Hepatocyte (in vitro differentiated cells): ENCODE measurements around the gene INTU. TPM values are rescaled to one million over a fixed set of nuclear protein-coding genes. Genes with fewer than 3 reads are reported as not detected.

Experiments
- DNase-seq: peaks from one replicate; pipeline ENCODE4 v3.0.0-alpha.2; 2016; ENCODE audit warnings: low spot score
- H2AFZ ChIP-seq: fragments of 200-600 bp; sonication (generic); 2 replicates; pipeline ENCODE4 v1.6.0; 2016; ENCODE audit warnings: antibody characterized with exemption, mild to moderate bottlenecking
- H3K27ac ChIP-seq: fragments of 200-600 bp; sonication (generic); 2 replicates; pipeline ENCODE4 v1.5.1; 2016; ENCODE audit warnings: mild to moderate bottlenecking
- H3K27me3 ChIP-seq: fragments of 200-600 bp; sonication (generic); 2 replicates; pipeline ENCODE4 v1.6.1; 2016
- H3K36me3 ChIP-seq: fragments of 200-600 bp; sonication (generic); replicated peaks from 2 replicates; pipeline ENCODE4 v1.5.1; 2016; ENCODE audit warnings: low read depth; ENCODE audit not compliant: insufficient read depth
- H3K4me1 ChIP-seq: fragments of 200-600 bp; sonication (generic); 2 replicates; pipeline ENCODE4 v1.5.1; 2016; ENCODE audit warnings: mild to moderate bottlenecking, moderate library complexity; ENCODE audit not compliant: insufficient read depth
- H3K4me2 ChIP-seq: fragments of 200-600 bp; sonication (generic); 2 replicates; pipeline ENCODE4 v1.6.0; 2016
- H3K4me3 ChIP-seq: fragments of 200-600 bp; sonication (generic); 2 replicates; pipeline ENCODE4 v1.5.1; 2016; ENCODE audit warnings: mild to moderate bottlenecking
- H3K79me2 ChIP-seq: fragments of 200-600 bp; sonication (generic); 2 replicates; pipeline ENCODE4 v1.6.0; 2017; ENCODE audit warnings: mild to moderate bottlenecking
- H3K9me2 ChIP-seq: fragments of 200-600 bp; sonication (generic); replicated peaks from 2 replicates; pipeline ENCODE4 v1.6.0; 2017; ENCODE audit warnings: mild to moderate bottlenecking; ENCODE audit not compliant: insufficient read depth
- H3K9me3 ChIP-seq: fragments of 200-600 bp; sonication (generic); 2 replicates; pipeline ENCODE4 v1.5.1; 2016; ENCODE audit warnings: low read depth, mild to moderate bottlenecking
- H4K20me1 ChIP-seq: fragments of 200-600 bp; sonication (generic); 2 replicates; pipeline ENCODE4 v1.6.0; 2016; ENCODE audit warnings: mild to moderate bottlenecking; ENCODE audit not compliant: insufficient read depth, poor library complexity, severe bottlenecking
- EZH2 ChIP-seq: fragments of 200-600 bp; sonication (generic); IDR thresholded peaks from 2 replicates; pipeline ENCODE4 v1.6.1; 2016; ENCODE audit warnings: antibody characterized with exemption, mild to moderate bottlenecking, borderline replicate concordance
- EZH2phosphoT487 ChIP-seq: fragments of 200-600 bp; sonication (generic); IDR thresholded peaks from one replicate; pipeline ENCODE4 v1.6.1; 2018; ENCODE audit warnings: antibody characterized with exemption, mild to moderate bottlenecking, low read depth, moderate library complexity; ENCODE audit not compliant: unreplicated experiment, severe bottlenecking
- whole genome bisulfite sequencing: methylation state at CpG from one replicate; pipeline ENCODE4 v1.1.6; 2016; ENCODE audit warnings: low lambda C conversion rate; ENCODE audit errors: missing lambda C conversion rate; 5-methylcytosine and 5-hydroxymethylcytosine counted together
- polyA plus RNA-seq: library from polyadenylated mRNA; unstranded; fragments of >200 nt; fragmentation: Nextera tagmentation; extraction: Ambion mirVana; gene quantifications from 2 replicates; pipeline ENCODE4 v1.2.1, GENCODE V29; 2016
- total RNA-seq: library from RNA; depleted of rRNA; stranded (reverse); fragments of >200 nt; gene quantifications from 2 replicates; pipeline ENCODE4 v1.2.3, GENCODE V29; 2014
- TF ChIP-seq, protein P1 (sequence below): fragments of 200-600 bp; sonication (generic); IDR thresholded peaks from 2 replicates; pipeline ENCODE4 v1.5.1; 2016; ENCODE audit warnings: antibody characterized with exemption, mild to moderate bottlenecking; ENCODE audit not compliant: poor library complexity

Gene INTU
- total and polyA plus RNA-seq, 2 experiments from 2014 or later = 2.3 to 9.2 TPM

DNA sequence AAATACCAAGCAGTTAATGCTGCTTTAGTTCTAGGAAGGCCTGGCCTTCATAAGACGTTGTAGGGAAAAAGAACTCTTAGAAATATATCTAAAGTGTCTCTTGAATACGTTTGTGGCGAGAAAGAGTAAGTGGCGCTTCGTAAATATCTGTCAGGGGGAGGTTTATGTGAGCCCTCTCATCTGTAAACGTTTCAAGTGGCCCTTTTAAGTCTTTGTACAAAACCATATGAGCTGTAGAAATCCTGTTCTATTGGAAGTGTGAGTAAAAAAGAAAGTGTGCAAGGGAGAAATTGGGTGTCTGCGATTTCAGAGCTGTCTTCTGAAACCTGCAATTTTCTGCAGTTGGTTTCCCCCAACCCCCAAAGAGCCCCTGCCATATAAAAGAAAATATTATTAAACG lies 8.6 kb upstream of the INTU start:
- Histone ChIP-seq H2AFZ (peak overlapping the region; percentile 95), H3K27ac (peak overlapping the region; percentile 1), H4K20me1 (no peaks in the 10 kb centered on the region)

DNA sequence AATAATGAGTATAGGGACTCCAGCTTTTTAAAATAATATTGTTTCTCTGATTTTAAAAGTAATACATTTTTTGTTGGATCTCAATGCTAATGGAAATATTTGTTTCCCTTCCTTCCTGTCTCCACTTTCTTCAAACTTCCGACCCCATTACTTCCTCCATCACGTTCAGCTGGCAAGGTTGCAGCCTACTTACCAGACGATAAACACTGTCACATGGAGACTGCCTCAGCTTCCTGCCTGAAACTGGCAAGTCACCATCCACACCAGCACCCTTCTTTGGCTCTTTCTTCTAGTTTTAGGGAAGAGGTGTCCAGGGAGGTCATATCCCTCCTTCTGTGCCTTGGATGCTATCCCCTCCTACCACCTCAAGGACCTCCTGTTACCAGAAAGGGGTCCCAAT lies 3.4 kb upstream of the INTU start:
- Histone ChIP-seq H3K36me3 (no peaks in the 10 kb centered on the region), H3K79me2 (no peaks in the 10 kb centered on the region), H3K9me2 (no peaks in the 10 kb centered on the region), H3K27me3 (peaks cover 9% of the 10 kb centered on the region), H3K27ac (no peak overlapping the region), H3K4me2 (no peak overlapping the region), H3K9me3 (no peaks in the 10 kb centered on the region), H3K4me3 (no peak overlapping the region), H3K4me1 (no peaks in the 10 kb centered on the region), H2AFZ (no peak overlapping the region), H4K20me1 (no peaks in the 10 kb centered on the region)
- WGBS = 75% methylated on average over 3 of the region's 3 CpGs
- no peak for DNase-seq
- TF ChIP-seq EZH2 (no peak), EZH2phosphoT487 (no peak)
- TF ChIP-seq, protein P1, sequence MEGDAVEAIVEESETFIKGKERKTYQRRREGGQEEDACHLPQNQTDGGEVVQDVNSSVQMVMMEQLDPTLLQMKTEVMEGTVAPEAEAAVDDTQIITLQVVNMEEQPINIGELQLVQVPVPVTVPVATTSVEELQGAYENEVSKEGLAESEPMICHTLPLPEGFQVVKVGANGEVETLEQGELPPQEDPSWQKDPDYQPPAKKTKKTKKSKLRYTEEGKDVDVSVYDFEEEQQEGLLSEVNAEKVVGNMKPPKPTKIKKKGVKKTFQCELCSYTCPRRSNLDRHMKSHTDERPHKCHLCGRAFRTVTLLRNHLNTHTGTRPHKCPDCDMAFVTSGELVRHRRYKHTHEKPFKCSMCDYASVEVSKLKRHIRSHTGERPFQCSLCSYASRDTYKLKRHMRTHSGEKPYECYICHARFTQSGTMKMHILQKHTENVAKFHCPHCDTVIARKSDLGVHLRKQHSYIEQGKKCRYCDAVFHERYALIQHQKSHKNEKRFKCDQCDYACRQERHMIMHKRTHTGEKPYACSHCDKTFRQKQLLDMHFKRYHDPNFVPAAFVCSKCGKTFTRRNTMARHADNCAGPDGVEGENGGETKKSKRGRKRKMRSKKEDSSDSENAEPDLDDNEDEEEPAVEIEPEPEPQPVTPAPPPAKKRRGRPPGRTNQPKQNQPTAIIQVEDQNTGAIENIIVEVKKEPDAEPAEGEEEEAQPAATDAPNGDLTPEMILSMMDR = no peak

More for the DNA sequence above, 8.6 kb upstream of the INTU start:
- 53% methylated on average over 8 of the region's 8 CpGs for WGBS
- no peak for DNase-seq
- peak overlapping the region; percentile 97 for H3K4me2 ChIP-seq
- no peaks in the 10 kb centered on the region for H3K36me3 ChIP-seq
- no peak overlapping the region for H3K4me3 ChIP-seq
- H3K4me1 ChIP-seq = no peaks in the 10 kb centered on the region
- H3K9me3 ChIP-seq = no peaks in the 10 kb centered on the region
- H3K27me3 ChIP-seq = peaks cover 52% of the 10 kb centered on the region
- H3K79me2 ChIP-seq = no peaks in the 10 kb centered on the region
- TF ChIP-seq EZH2phosphoT487 (no peak), EZH2 (no peak)
- TF ChIP-seq, protein P1 = no peak
- no peaks in the 10 kb centered on the region for H3K9me2 ChIP-seq

DNA sequence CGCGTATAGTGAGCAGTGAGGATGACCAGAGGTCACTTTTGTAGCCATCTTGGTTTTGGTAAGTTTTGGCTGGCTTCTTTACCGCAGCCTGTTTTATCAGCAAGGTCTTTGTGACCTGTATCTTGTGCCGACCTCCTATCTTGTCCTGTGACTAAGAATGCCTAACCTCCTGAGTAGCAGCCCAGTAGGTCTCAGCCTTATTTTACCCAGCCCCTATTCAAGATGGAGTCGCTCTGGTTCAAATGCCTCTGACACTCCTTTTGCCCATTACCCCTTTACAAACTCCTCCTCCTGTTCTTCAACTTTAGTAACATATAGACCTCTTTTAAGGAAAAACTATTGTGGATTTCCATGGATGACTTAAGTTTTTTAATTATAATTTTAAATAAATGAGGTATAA lies 2.6 kb upstream of the INTU start:
- no peaks in the 10 kb centered on the region for H3K79me2 ChIP-seq
- no peak overlapping the region for H3K4me3 ChIP-seq
- H4K20me1 ChIP-seq = no peaks in the 10 kb centered on the region
- DNase-seq = no peak
- TF ChIP-seq EZH2 (no peak), EZH2phosphoT487 (no peak)
- TF ChIP-seq, protein P1 = no peak
- H3K27me3 ChIP-seq = peaks cover 2% of the 10 kb centered on the region
- H3K36me3 ChIP-seq = no peaks in the 10 kb centered on the region
- H2AFZ ChIP-seq = no peak overlapping the region
- H3K27ac ChIP-seq = no peak overlapping the region
- H3K9me3 ChIP-seq = no peaks in the 10 kb centered on the region
- no peaks in the 10 kb centered on the region for H3K9me2 ChIP-seq
- no peak overlapping the region for H3K4me2 ChIP-seq
- WGBS = 93% methylated on average over 5 of the region's 5 CpGs
- no peaks in the 10 kb centered on the region for H3K4me1 ChIP-seq

DNA sequence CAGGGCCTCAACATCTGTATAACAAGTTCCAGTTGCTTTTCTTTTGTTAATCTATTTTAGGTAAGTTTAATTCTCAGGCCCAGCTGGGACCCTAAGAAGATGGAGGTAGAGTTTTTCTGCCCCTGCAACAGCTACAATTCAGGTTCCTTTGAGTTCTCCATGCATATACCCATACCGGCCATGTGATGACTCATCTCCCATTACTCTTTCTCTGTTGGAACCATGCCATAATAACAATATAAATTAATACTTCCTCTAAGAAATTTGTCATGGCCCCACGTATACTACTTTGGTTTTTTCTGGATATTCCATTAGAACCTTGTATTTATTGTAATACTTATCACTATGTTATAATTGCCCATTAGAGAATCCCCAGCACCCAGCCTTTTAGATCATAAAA lies 1.3 kb upstream of the INTU start:
- TF ChIP-seq EZH2phosphoT487 (no peak), EZH2 (no peak)
- TF ChIP-seq, protein P1 = no peak
- H3K36me3 ChIP-seq = no peaks in the 10 kb centered on the region
- DNase-seq = no peak
- H3K79me2 ChIP-seq = no peaks in the 10 kb centered on the region
- no peak overlapping the region for H3K4me3 ChIP-seq
- no peak overlapping the region for H3K4me2 ChIP-seq
- H4K20me1 ChIP-seq = no peaks in the 10 kb centered on the region
- H3K9me2 ChIP-seq = no peaks in the 10 kb centered on the region
- no peaks in the 10 kb centered on the region for H3K9me3 ChIP-seq
- no peaks in the 10 kb centered on the region for H3K27me3 ChIP-seq
- no peak overlapping the region for H3K27ac ChIP-seq
- no peak overlapping the region for H2AFZ ChIP-seq
- no peaks in the 10 kb centered on the region for H3K4me1 ChIP-seq
- WGBS = 64% methylated on average over 2 of the region's 2 CpGs
